Activated CD4-positive, CD25-positive, alpha-beta regulatory T cell treated with anti-CD3 and anti-CD28 coated beads, Interleukin-2, amount 50 U/mL, for 72 hours (primary cell): Measurements from ENCODE around the gene CDH4.

Experiments used
- DNase-seq: peaks from one replicate; pipeline ENCODE4 v3.0.0; 2021

The CDH4 gene

GRCh38 chr20:61596687-61597330 is 344.7 kb downstream of the CDH4 start:
- no peak for DNase-seq

GRCh38 chr20:61597996-61598395 is 345.9 kb downstream of the CDH4 start:
- no peak for DNase-seq

GRCh38 chr20:61598586-61598985 is 346.5 kb downstream of the CDH4 start:
- no peak for DNase-seq

- DNase-seq, result no peak
These were observed 347.0 kb downstream of the CDH4 start for GRCh38 chr20:61599061-61599531.

GRCh38 chr20:61599541-61599992 is 347.5 kb downstream of the CDH4 start:
- no peak for DNase-seq

GRCh38 chr20:61600016-61600415 is 348.0 kb downstream of the CDH4 start:
- no peak for DNase-seq

- DNase-seq, result no peak
These were observed 349.3 kb downstream of the CDH4 start for GRCh38 chr20:61601361-61601760.

- no peak for DNase-seq
These were observed 349.8 kb downstream of the CDH4 start for GRCh38 chr20:61601853-61602252.

- DNase-seq, result no peak
These were observed 351.7 kb downstream of the CDH4 start for GRCh38 chr20:61603715-61604114.

- DNase-seq, result no peak
These were observed 352.5 kb downstream of the CDH4 start for GRCh38 chr20:61604549-61604948.

GRCh38 chr20:61605283-61605682 is 353.2 kb downstream of the CDH4 start:
- DNase-seq, result no peak

- DNase-seq, result no peak
These were observed 353.9 kb downstream of the CDH4 start for GRCh38 chr20:61605862-61606557.

GRCh38 chr20:61608275-61609085 is 356.4 kb downstream of the CDH4 start:
- no peak for DNase-seq

GRCh38 chr20:61609461-61609860 is 357.4 kb downstream of the CDH4 start:
- no peak for DNase-seq

- DNase-seq, result no peak
These were observed 359.5 kb downstream of the CDH4 start for GRCh38 chr20:61611401-61612180.

- no peak for DNase-seq
These were observed 362.1 kb downstream of the CDH4 start for GRCh38 chr20:61613917-61614705.

GRCh38 chr20:61614706-61615100 is 362.6 kb downstream of the CDH4 start:
- DNase-seq, result no peak

GRCh38 chr20:61615806-61616205 is 363.7 kb downstream of the CDH4 start:
- no peak for DNase-seq

- no peak for DNase-seq
These were observed 367.7 kb downstream of the CDH4 start for GRCh38 chr20:61619751-61620150.

GRCh38 chr20:61620174-61620573 is 368.1 kb downstream of the CDH4 start:
- DNase-seq, result no peak

GRCh38 chr20:61621035-61621730 is 369.1 kb downstream of the CDH4 start:
- DNase-seq, result no peak
